HG02610 (cell line): Measurements from ENCODE around the gene PLCXD1.
"Not testable (repeated sequence)": the region's sequence is repeated elsewhere in the genome, so short reads cannot be mapped to it uniquely, and the experiment has no call there.

Experiments
- ATAC-seq: cut with Tn5 transposase; IDR thresholded peaks from one replicate; pipeline ENCODE4 v1.9.1; 2021; ENCODE audit warnings: mild to moderate bottlenecking, moderate library complexity; ENCODE audit not compliant: unreplicated experiment

PLCXD1 gene

GRCh38 chrX:291411-291901 is 10.3 kb downstream of the PLCXD1 start:
- ATAC-seq, result no peak

- ATAC-seq, result no peak
These were observed 12.0 kb downstream of the PLCXD1 start for GRCh38 chrX:292900-293897.

- no peak for ATAC-seq
These were observed 14.0 kb downstream of the PLCXD1 start for GRCh38 chrX:295136-295535.

GRCh38 chrX:298993-299392 is 17.8 kb downstream of the PLCXD1 start:
- ATAC-seq, result no peak

- ATAC-seq, result no peak
These were observed 19.2 kb downstream of the PLCXD1 start for GRCh38 chrX:300334-300733.

- no peak for ATAC-seq
These were observed 21.8 kb downstream of the PLCXD1 start for GRCh38 chrX:302975-303374.

GRCh38 chrX:305781-306613 is 24.8 kb downstream of the PLCXD1 start:
- ATAC-seq, result not testable (repeated sequence)

GRCh38 chrX:306614-307251 is 25.6 kb downstream of the PLCXD1 start:
- not testable (repeated sequence) for ATAC-seq

- no peak for ATAC-seq
These were observed 26.3 kb downstream of the PLCXD1 start for GRCh38 chrX:307261-308111.

GRCh38 chrX:308821-309520 is 27.8 kb downstream of the PLCXD1 start:
- ATAC-seq, result no peak

- ATAC-seq, result no peak
These were observed 29.5 kb downstream of the PLCXD1 start for GRCh38 chrX:310621-311155.

GRCh38 chrX:311156-312129 is 30.3 kb downstream of the PLCXD1 start:
- ATAC-seq, result no peak

GRCh38 chrX:312621-313331 is 31.6 kb downstream of the PLCXD1 start:
- ATAC-seq, result no peak

- ATAC-seq, result no peak
These were observed 32.4 kb downstream of the PLCXD1 start for GRCh38 chrX:313546-313945.

GRCh38 chrX:314049-314448 is 32.9 kb downstream of the PLCXD1 start:
- no peak for ATAC-seq

- no peak for ATAC-seq
These were observed 33.8 kb downstream of the PLCXD1 start for GRCh38 chrX:314781-315595.
